Measurements from ENCODE around the gene ZBTB33.

ZBTB33 gene

DNA sequence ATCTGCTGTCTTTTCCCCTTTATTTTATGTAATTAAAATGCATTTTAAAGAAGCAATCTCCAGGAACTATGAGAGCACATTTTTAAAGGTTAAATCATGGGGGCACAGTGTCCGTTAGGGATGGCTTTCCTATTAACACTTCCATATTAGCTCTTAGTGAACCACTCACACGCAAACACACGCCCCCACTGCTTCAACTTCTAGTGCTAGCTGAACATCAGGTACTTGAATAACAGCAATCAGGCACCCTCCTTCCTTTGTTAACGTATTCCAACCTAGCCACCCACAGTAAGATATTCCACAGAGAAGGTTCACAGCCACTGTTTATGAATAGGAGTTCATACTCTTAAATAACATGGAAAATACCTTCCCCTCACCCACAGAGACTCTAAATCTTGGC is 51.3 kb downstream of the ZBTB33 start:
- TF ChIP-seq TAF1 (IDR thresholded peaks at IDR 0.05; ENCODE audit: borderline replicate concordance, insufficient read depth, low read length) (no peak), POLR2AphosphoS5 (IDR thresholded peaks at IDR 0.05; ENCODE audit: low read depth, low read length) (no peak), SIN3A (IDR thresholded peaks at IDR 0.05; ENCODE audit: borderline replicate concordance, insufficient read depth, low read length) (no peak), FOXP2 (optimal IDR thresholded peaks at IDR 0.05; ENCODE audit: borderline replicate concordance, extremely low read depth, extremely low read length, insufficient read depth) (no peak)
- TF ChIP-seq, protein P1, sequence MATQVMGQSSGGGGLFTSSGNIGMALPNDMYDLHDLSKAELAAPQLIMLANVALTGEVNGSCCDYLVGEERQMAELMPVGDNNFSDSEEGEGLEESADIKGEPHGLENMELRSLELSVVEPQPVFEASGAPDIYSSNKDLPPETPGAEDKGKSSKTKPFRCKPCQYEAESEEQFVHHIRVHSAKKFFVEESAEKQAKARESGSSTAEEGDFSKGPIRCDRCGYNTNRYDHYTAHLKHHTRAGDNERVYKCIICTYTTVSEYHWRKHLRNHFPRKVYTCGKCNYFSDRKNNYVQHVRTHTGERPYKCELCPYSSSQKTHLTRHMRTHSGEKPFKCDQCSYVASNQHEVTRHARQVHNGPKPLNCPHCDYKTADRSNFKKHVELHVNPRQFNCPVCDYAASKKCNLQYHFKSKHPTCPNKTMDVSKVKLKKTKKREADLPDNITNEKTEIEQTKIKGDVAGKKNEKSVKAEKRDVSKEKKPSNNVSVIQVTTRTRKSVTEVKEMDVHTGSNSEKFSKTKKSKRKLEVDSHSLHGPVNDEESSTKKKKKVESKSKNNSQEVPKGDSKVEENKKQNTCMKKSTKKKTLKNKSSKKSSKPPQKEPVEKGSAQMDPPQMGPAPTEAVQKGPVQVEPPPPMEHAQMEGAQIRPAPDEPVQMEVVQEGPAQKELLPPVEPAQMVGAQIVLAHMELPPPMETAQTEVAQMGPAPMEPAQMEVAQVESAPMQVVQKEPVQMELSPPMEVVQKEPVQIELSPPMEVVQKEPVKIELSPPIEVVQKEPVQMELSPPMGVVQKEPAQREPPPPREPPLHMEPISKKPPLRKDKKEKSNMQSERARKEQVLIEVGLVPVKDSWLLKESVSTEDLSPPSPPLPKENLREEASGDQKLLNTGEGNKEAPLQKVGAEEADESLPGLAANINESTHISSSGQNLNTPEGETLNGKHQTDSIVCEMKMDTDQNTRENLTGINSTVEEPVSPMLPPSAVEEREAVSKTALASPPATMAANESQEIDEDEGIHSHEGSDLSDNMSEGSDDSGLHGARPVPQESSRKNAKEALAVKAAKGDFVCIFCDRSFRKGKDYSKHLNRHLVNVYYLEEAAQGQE (IDR thresholded peaks at IDR 0.05; ENCODE audit: insufficient read depth in 1 of 2, low read depth in 2 of 2, low read length in 2 of 2) = no peak

DNA sequence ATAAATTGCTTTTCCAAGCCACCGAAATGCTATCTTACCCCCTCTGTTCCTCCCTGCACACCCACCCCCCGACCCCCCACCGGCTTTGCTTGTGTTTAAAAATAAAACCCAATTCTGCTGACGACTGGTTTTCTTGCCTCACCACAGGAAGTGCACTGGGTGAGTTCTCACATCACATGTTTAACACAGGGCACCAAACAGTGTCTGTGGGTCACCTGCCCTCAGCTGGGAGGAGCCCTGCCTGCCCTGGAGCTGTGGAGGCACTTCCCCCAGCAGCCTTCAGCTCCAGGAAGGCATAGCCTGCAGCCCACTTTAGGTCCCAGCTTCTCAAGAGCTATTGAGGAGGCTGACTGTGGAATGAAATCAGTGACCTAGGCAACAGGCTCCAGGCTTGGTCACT is 51.8 kb downstream of the ZBTB33 start:
- no peak for TF ChIP-seq TAF1 (IDR thresholded peaks at IDR 0.05; ENCODE audit: borderline replicate concordance, insufficient read depth, low read length)
- TF ChIP-seq, protein P1 (IDR thresholded peaks at IDR 0.05; ENCODE audit: insufficient read depth in 1 of 2, low read depth in 2 of 2, low read length in 2 of 2) = no peak
- no peak for TF ChIP-seq POLR2AphosphoS5 (IDR thresholded peaks at IDR 0.05; ENCODE audit: low read depth, low read length)
- no peak for TF ChIP-seq SIN3A (IDR thresholded peaks at IDR 0.05; ENCODE audit: borderline replicate concordance, insufficient read depth, low read length)
- no peak for TF ChIP-seq FOXP2 (optimal IDR thresholded peaks at IDR 0.05; ENCODE audit: borderline replicate concordance, extremely low read depth, extremely low read length, insufficient read depth)

DNA sequence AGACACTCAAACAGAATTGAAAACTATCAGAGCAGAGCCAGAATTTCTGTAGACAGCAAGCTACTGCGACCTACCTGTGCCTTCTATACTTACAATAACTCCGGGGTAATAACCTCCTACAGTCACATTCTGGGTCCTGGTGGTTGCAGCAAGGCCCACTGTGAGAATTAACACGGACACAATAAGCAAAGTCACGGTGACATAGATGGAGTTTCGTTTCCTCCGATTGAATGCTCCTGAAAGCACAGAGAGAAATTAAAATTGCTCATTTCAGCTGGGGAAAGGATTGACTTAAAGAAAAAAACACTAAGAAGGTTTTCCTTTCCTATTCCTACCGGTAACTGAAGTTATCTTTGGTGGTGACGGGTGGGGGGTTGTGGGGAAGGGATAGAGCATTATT is 53.6 kb downstream of the ZBTB33 start:
- TF ChIP-seq FOXP2 (optimal IDR thresholded peaks at IDR 0.05; ENCODE audit: borderline replicate concordance, extremely low read depth, extremely low read length, insufficient read depth) (no peak), TAF1 (IDR thresholded peaks at IDR 0.05; ENCODE audit: borderline replicate concordance, insufficient read depth, low read length) (no peak), POLR2AphosphoS5 (IDR thresholded peaks at IDR 0.05; ENCODE audit: low read depth, low read length) (no peak), SIN3A (IDR thresholded peaks at IDR 0.05; ENCODE audit: borderline replicate concordance, insufficient read depth, low read length) (no peak)
- TF ChIP-seq, protein P1 (IDR thresholded peaks at IDR 0.05; ENCODE audit: insufficient read depth in 1 of 2, low read depth in 2 of 2, low read length in 2 of 2) = no peak

DNA sequence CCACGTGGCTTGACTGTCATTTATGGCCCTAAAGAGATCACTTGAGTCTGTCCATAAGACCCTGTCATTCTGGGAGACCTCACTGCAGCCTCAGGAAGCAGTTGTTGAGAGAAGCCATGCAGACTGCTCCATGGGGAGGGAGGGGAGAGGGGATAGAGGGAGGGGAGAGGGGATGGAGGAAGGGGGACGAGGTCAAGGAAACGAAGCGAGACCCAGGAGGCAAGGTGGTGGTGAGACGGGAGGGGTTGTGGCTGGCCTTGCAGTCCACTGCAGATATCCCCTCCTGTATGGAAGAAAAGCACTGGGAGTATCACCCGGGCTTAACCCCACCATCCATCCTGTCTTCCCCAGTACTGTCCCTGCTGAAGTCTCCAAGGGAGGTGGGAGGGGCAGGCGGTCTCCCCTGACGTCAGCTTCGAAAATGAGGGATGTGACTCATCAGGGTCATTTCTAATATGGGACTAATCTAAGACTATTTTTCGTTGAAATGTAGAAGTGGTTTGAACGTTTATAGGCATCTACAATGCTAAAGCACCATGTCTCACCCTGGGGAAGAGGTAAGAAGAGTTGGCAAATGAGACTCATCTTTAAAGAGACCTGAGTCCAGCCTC is 55.0 kb downstream of the ZBTB33 start:
- no peak for TF ChIP-seq POLR2AphosphoS5 (IDR thresholded peaks at IDR 0.05; ENCODE audit: low read depth, low read length)
- no peak for TF ChIP-seq SIN3A (IDR thresholded peaks at IDR 0.05; ENCODE audit: borderline replicate concordance, insufficient read depth, low read length)
- TF ChIP-seq TAF1 (IDR thresholded peaks at IDR 0.05; ENCODE audit: borderline replicate concordance, insufficient read depth, low read length) = no peak
- TF ChIP-seq, protein P1 (IDR thresholded peaks at IDR 0.05; ENCODE audit: insufficient read depth in 1 of 2, low read depth in 2 of 2, low read length in 2 of 2) = no peak
- no peak for TF ChIP-seq FOXP2 (optimal IDR thresholded peaks at IDR 0.05; ENCODE audit: borderline replicate concordance, extremely low read depth, extremely low read length, insufficient read depth)
